Mesenchymal stem cell (in vitro differentiated cells and primary cell): Measurements from ENCODE around the gene RASA2.
"Not testable (repeated sequence)": the region's sequence is repeated elsewhere in the genome, so short reads cannot be mapped to it uniquely, and the experiment has no call there.

Experiments
- DNase-seq: peaks from one replicate; pipeline ENCODE4 v3.0.0-alpha.2; 2013
- H2AFZ ChIP-seq: one replicate; pipeline ENCODE4 v1.6.1; 2013; ENCODE audit warnings: low read depth, mild to moderate bottlenecking, control low read depth, inconsistent platforms, low read length, moderate library complexity
- H2AK5ac ChIP-seq: 2 replicates; pipeline ENCODE4 v1.6.1; 2013; ENCODE audit warnings: low read length, moderate library complexity, mild to moderate bottlenecking, inconsistent platforms; ENCODE audit not compliant: severe bottlenecking
- H2BK120ac ChIP-seq: one replicate; pipeline ENCODE4 v1.6.1; 2013; ENCODE audit warnings: low read depth, mild to moderate bottlenecking, inconsistent platforms, low read length, moderate library complexity
- H2BK12ac ChIP-seq, 2 experiments: one replicate each; pipeline ENCODE4 v1.6.1; 2013; ENCODE audit warnings: inconsistent platforms in 2 of 2, low read length in 2 of 2, mild to moderate bottlenecking in 2 of 2, moderate library complexity in 2 of 2, control low read depth in 1 of 2
- H2BK15ac ChIP-seq: one replicate; pipeline ENCODE4 v1.6.1; 2013; ENCODE audit warnings: mild to moderate bottlenecking, low read depth, inconsistent platforms; ENCODE audit not compliant: poor library complexity, severe bottlenecking
- H2BK5ac ChIP-seq: 2 replicates; pipeline ENCODE4 v1.6.1; 2013; ENCODE audit warnings: low read depth, mild to moderate bottlenecking, low read length, control low read depth, inconsistent platforms; ENCODE audit not compliant: poor library complexity, severe bottlenecking
- H3K14ac ChIP-seq, 2 experiments: one replicate each; pipeline ENCODE4 v1.6.1; 2013; ENCODE audit warnings: inconsistent platforms in 2 of 2, low read length in 2 of 2, control low read depth in 1 of 2, mild to moderate bottlenecking in 1 of 2, moderate library complexity in 1 of 2
- H3K18ac ChIP-seq, 2 experiments: one replicate each; pipeline ENCODE4 v1.6.1; 2013; ENCODE audit warnings: inconsistent platforms in 2 of 2, low read length in 2 of 2, control low read depth in 1 of 2, low read depth in 1 of 2, mild to moderate bottlenecking in 1 of 2
- H3K23ac ChIP-seq, 2 experiments: one replicate each; pipeline ENCODE4 v1.6.1; 2013; ENCODE audit warnings: inconsistent platforms in 2 of 2, low read length in 2 of 2, mild to moderate bottlenecking in 2 of 2, moderate library complexity in 2 of 2, control low read depth in 1 of 2
- H3K27ac ChIP-seq: 2 replicates; pipeline ENCODE4 v1.5.1; 2013; ENCODE audit warnings: mild to moderate bottlenecking, moderate library complexity, low read length, control low read depth, inconsistent platforms; ENCODE audit not compliant: poor library complexity, severe bottlenecking
- H3K27me3 ChIP-seq, 2 experiments: 2 replicates each; pipeline versions ENCODE4 v1.6.1 to v1.7.0; 2013; ENCODE audit warnings: low read length in 2 of 2, mild to moderate bottlenecking in 2 of 2, moderate library complexity in 2 of 2, control low read depth in 1 of 2, inconsistent platforms in 1 of 2; ENCODE audit not compliant: control insufficient read depth in 1 of 2, insufficient read depth in 1 of 2
- H3K36me3 ChIP-seq, 2 experiments: 2 replicates each; pipeline versions ENCODE4 v1.6.1 to v1.7.0; 2013; ENCODE audit warnings: low read length in 2 of 2, control low read depth in 1 of 2, inconsistent platforms in 1 of 2, low read depth in 1 of 2, mild to moderate bottlenecking in 1 of 2; ENCODE audit not compliant: insufficient read depth in 2 of 2, control insufficient read depth in 1 of 2
- H3K4ac ChIP-seq, 2 experiments: one replicate each; pipeline ENCODE4 v1.6.1; 2013; ENCODE audit warnings: inconsistent platforms in 2 of 2, low read length in 2 of 2, mild to moderate bottlenecking in 2 of 2, moderate library complexity in 2 of 2, control low read depth in 1 of 2, low read depth in 1 of 2
- H3K4me1 ChIP-seq: 2 replicates; pipeline ENCODE4 v1.6.1; 2013; ENCODE audit warnings: low read depth, low read length, control low read depth; ENCODE audit not compliant: control insufficient read depth, insufficient read depth
- H3K4me2 ChIP-seq: 2 replicates; pipeline ENCODE4 v1.6.1; 2013; ENCODE audit warnings: low read length, mild to moderate bottlenecking, inconsistent platforms; ENCODE audit not compliant: poor library complexity, severe bottlenecking
- H3K4me3 ChIP-seq, 2 experiments: 2 replicates each; pipeline versions ENCODE4 v1.5.1 to v1.7.0; 2013; ENCODE audit warnings: low read length in 2 of 2, mild to moderate bottlenecking in 2 of 2, control low read depth in 1 of 2, low read depth in 1 of 2; ENCODE audit not compliant: insufficient read depth in 1 of 2
- H3K79me1 ChIP-seq: replicated peaks from 2 replicates; pipeline ENCODE4 v1.6.1; 2013; ENCODE audit warnings: mild to moderate bottlenecking, control low read depth, low read length, inconsistent platforms; ENCODE audit not compliant: poor library complexity, severe bottlenecking
- H3K9ac ChIP-seq: 2 replicates; pipeline ENCODE4 v1.7.0; 2013; ENCODE audit warnings: mild to moderate bottlenecking, low read length, moderate library complexity
- H3K9me3 ChIP-seq: 2 replicates; pipeline ENCODE4 v1.7.0; 2013; ENCODE audit warnings: mild to moderate bottlenecking, low read length; ENCODE audit not compliant: control insufficient read depth
- H4K8ac ChIP-seq: one replicate; pipeline ENCODE4 v1.6.1; 2013; ENCODE audit warnings: inconsistent platforms, mild to moderate bottlenecking, low read length, moderate library complexity
- H4K91ac ChIP-seq: one replicate; pipeline ENCODE4 v1.6.1; 2013; ENCODE audit warnings: mild to moderate bottlenecking, low read length, inconsistent platforms
- WGBS: methylation state at CpG from one replicate; pipeline ENCODE4 v1.1.7; 2013; ENCODE audit warnings: mixed read lengths; 5-methylcytosine and 5-hydroxymethylcytosine counted together

RASA2 gene

DNA sequence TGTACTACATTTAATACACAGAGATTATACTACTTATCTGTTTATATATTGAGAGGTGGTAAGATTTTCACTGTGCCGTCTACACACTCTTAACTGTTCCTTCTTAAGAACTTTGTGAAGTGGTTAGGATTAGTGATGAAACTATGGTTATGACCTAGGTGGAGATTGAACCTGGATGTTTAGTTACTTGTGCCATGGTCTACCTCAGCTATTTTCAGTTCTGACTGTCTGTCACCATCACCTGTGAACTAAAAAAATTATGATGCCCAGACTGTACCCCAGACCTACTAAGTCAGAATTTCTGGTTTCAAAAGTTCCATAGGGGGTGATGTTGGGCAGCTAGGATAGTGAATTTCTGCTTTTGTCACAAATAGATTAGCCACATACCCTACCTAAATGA, 6.4 kb downstream of the RASA2 start:
- no peak overlapping the region for H3K14ac ChIP-seq
- H3K9ac ChIP-seq: no peak overlapping the region
- peaks cover 0 to 2% of the 10 kb centered on the region in 2 experiments for H3K36me3 ChIP-seq
- no peak overlapping the region for H3K27ac ChIP-seq
- H3K18ac ChIP-seq: no peak overlapping the region
- no peak overlapping the region for H2BK15ac ChIP-seq
- no peak overlapping the region for H2BK12ac ChIP-seq
- no peak for DNase-seq
- no peaks in the 10 kb centered on the region for H3K9me3 ChIP-seq
- no peak overlapping the region for H3K23ac ChIP-seq
- no peak overlapping the region for H2AK5ac ChIP-seq
- no peak overlapping the region for H2BK5ac ChIP-seq
- no CpG with 5 or more reads among the region's 1 CpG for WGBS
- no peak overlapping the region for H4K91ac ChIP-seq
- H3K4me1 ChIP-seq: no peaks in the 10 kb centered on the region
- H2AFZ ChIP-seq: no peak overlapping the region
- no peak overlapping the region for H3K4me3 ChIP-seq
- H3K4me2 ChIP-seq: no peak overlapping the region
- H4K8ac ChIP-seq: no peak overlapping the region
- H3K79me1 ChIP-seq: no peaks in the 10 kb centered on the region
- H3K27me3 ChIP-seq: no peaks in the 10 kb centered on the region
- H3K4ac ChIP-seq: no peak overlapping the region
- no peak overlapping the region for H2BK120ac ChIP-seq

DNA sequence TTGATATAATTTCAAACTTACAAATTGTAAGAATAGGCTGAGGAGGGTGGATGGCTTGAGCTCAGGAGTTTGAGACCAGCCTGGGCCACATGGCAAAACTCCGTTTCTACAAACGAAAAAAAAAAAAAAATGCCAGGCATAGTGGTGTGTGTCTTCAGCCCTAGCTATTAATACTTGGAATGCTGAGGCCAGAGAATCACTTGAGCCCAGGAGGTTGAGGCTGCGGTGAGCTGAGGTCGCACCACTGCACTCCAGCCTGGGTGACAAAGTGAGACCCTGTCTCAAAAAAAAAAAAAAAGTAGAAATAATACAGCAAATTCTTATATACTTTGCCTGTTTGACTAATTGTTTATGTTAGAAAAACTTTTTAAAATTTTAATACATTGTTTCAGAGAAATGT, 10.8 kb downstream of the RASA2 start:
- 87% methylated on average over 2 of the region's 4 CpGs for WGBS
- not testable (repeated sequence) for H2BK120ac ChIP-seq, DNase-seq

DNA sequence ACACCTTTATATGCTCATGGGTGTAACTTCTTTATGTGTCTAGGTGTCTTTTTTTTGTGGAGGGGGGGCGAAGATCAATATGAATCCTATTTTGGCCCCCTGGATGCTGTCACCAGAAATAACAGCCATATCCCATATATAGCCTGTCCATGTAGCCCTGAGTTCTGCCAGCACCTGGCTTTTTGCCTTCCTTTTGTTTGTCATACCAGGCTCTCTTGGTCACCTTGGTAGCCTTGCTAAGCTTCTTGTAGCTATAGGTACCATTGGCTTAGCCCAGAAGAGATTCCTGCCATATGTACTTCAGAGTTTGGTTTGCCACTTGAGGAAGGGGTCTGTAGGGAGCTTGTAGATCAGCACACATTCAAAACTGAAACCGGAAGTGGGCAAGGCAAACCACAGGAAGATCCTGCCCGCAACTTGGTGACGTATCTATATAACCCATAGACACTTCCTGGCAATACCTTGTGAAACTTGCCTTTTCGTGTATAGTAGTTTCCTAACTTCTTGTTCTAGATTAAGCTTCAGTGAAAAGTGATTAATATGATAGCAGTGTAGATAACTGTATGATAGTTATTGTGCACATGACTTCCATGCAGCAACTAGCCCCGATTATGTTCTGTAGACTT, 11.9 kb downstream of the RASA2 start:
- Histone ChIP-seq H3K4me1 (no peaks in the 10 kb centered on the region), H3K9ac (no peak overlapping the region), H2AK5ac (no peak overlapping the region), H3K79me1 (peaks cover 8% of the 10 kb centered on the region), H2BK12ac (no peak overlapping the region), H3K9me3 (no peaks in the 10 kb centered on the region), H3K18ac (no peak overlapping the region), H3K36me3 (peaks cover 0 to 10% of the 10 kb centered on the region in 2 experiments), H4K8ac (no peak overlapping the region), H3K27ac (no peak overlapping the region), H2AFZ (no peak overlapping the region), H2BK5ac (no peak overlapping the region), H4K91ac (no peak overlapping the region), H3K4ac (no peak overlapping the region), H3K4me3 (no peak overlapping the region), H3K14ac (no peak overlapping the region), H2BK120ac (no peak overlapping the region), H3K23ac (no peak overlapping the region), H3K27me3 (no peaks in the 10 kb centered on the region), H3K4me2 (no peak overlapping the region), H2BK15ac (peak overlapping the region; percentile 12)
- 97% methylated on average over 3 of the region's 6 CpGs for WGBS
- peak; percentile 17 for DNase-seq

More for the DNA sequence above, 10.8 kb downstream of the RASA2 start:
- not testable (repeated sequence) for H3K27me3 ChIP-seq, H3K4me1 ChIP-seq, H3K18ac ChIP-seq, H4K8ac ChIP-seq, H3K27ac ChIP-seq, H3K9ac ChIP-seq, H2BK12ac ChIP-seq, H4K91ac ChIP-seq, H2AK5ac ChIP-seq, H2AFZ ChIP-seq, H3K79me1 ChIP-seq, H2BK5ac ChIP-seq, H3K4me2 ChIP-seq, H2BK15ac ChIP-seq, H3K36me3 ChIP-seq, H3K23ac ChIP-seq, H3K4me3 ChIP-seq, H3K4ac ChIP-seq, H3K14ac ChIP-seq, H3K9me3 ChIP-seq

DNA sequence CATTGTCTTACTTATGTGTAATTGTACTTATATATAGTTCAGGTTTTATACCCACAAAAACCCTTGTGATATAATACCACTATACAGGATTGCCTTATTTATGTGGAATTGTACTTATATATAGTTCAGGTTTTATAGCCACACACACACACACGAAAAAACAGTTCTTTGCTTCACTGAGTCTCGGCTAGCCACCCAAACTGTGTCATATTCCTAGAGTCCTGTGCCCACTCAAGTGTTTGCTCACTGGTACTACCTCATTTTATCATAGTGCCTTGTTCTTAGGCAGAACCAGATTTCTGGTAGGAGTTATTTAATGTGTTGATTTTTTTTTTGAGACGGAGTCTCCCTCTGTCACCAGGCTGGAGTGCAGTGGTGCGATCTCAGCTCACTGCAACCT, 12.5 kb downstream of the RASA2 start:
- Histone ChIP-seq H3K23ac (no peak overlapping the region), H4K8ac (no peak overlapping the region), H2BK5ac (no peak overlapping the region), H3K4ac (no peak overlapping the region), H3K36me3 (peaks cover under 1 to 11% of the 10 kb centered on the region in 2 experiments), H3K27ac (no peak overlapping the region), H2BK12ac (no peak overlapping the region), H3K9ac (no peak overlapping the region), H3K14ac (no peak overlapping the region), H3K79me1 (peaks cover 9% of the 10 kb centered on the region), H2BK15ac (no peak overlapping the region), H2AFZ (no peak overlapping the region), H3K4me2 (no peak overlapping the region), H3K4me1 (no peaks in the 10 kb centered on the region), H3K4me3 (no peak overlapping the region), H3K18ac (no peak overlapping the region), H3K9me3 (no peaks in the 10 kb centered on the region), H3K27me3 (no peaks in the 10 kb centered on the region), H2AK5ac (no peak overlapping the region), H2BK120ac (no peak overlapping the region), H4K91ac (no peak overlapping the region)
- no peak for DNase-seq
- 100% methylated on average over 4 of the region's 4 CpGs for WGBS
